ENCODE results near the gene HSD17B7.
"Not testable (repeated sequence)": the region's sequence is repeated elsewhere in the genome, so short reads cannot be mapped to it uniquely, and the experiment has no call there.

The HSD17B7 gene

GRCh38 chr1:162772571-162773154 lies 17.8 kb upstream of the HSD17B7 start:
- ATAC-seq (ENCODE audit: low read depth) (no peak), DNase-seq (ENCODE audit: low spot score) (no peak)
- H3K36me3 ChIP-seq (ENCODE audit: low read depth): no peaks in the 10 kb centered on the region
- no peaks in the 10 kb centered on the region for H3K27me3 ChIP-seq (ENCODE audit: insufficient read depth, poor library complexity, severe bottlenecking)
- no peak overlapping the region for H3K27ac ChIP-seq (ENCODE audit: poor library complexity, severe bottlenecking)
- no peaks in the 10 kb centered on the region for H3K4me1 ChIP-seq (ENCODE audit: insufficient read depth, poor library complexity, severe bottlenecking)
- TF ChIP-seq CTCF (IDR thresholded peaks at IDR 0.05; ENCODE audit: poor library complexity, severe bottlenecking): no peak
- H3K4me3 ChIP-seq (ENCODE audit: severe bottlenecking): no peak overlapping the region
- H3K9me3 ChIP-seq (ENCODE audit: severe bottlenecking): no peaks in the 10 kb centered on the region

- no peaks in the 10 kb centered on the region for H3K36me3 ChIP-seq (ENCODE audit: low read depth)
- no peaks in the 10 kb centered on the region for H3K27me3 ChIP-seq (ENCODE audit: insufficient read depth, poor library complexity, severe bottlenecking)
- H3K4me3 ChIP-seq (ENCODE audit: severe bottlenecking): no peak overlapping the region
- ATAC-seq (ENCODE audit: low read depth): no peak
- DNase-seq (ENCODE audit: low spot score): no peak
- H3K4me1 ChIP-seq (ENCODE audit: insufficient read depth, poor library complexity, severe bottlenecking): no peaks in the 10 kb centered on the region
- no peak for TF ChIP-seq CTCF (IDR thresholded peaks at IDR 0.05; ENCODE audit: poor library complexity, severe bottlenecking)
- no peak overlapping the region for H3K27ac ChIP-seq (ENCODE audit: poor library complexity, severe bottlenecking)
- no peaks in the 10 kb centered on the region for H3K9me3 ChIP-seq (ENCODE audit: severe bottlenecking)
Observed at GRCh38 chr1:162774007-162774406, 16.5 kb upstream of the HSD17B7 start.

GRCh38 chr1:162779043-162779442 lies 11.5 kb upstream of the HSD17B7 start:
- ATAC-seq (ENCODE audit: low read depth) (no peak), DNase-seq (ENCODE audit: low spot score) (no peak)
- Histone ChIP-seq H3K36me3 (ENCODE audit: low read depth) (no peaks in the 10 kb centered on the region), H3K4me1 (ENCODE audit: insufficient read depth, poor library complexity, severe bottlenecking) (no peaks in the 10 kb centered on the region), H3K27me3 (ENCODE audit: insufficient read depth, poor library complexity, severe bottlenecking) (no peaks in the 10 kb centered on the region), H3K27ac (ENCODE audit: poor library complexity, severe bottlenecking) (no peak overlapping the region), H3K9me3 (ENCODE audit: severe bottlenecking) (no peaks in the 10 kb centered on the region), H3K4me3 (ENCODE audit: severe bottlenecking) (no peak overlapping the region)
- no peak for TF ChIP-seq CTCF (IDR thresholded peaks at IDR 0.05; ENCODE audit: poor library complexity, severe bottlenecking)

GRCh38 chr1:162782671-162783070 lies 7.8 kb upstream of the HSD17B7 start:
- H3K27me3 ChIP-seq (ENCODE audit: insufficient read depth, poor library complexity, severe bottlenecking): no peaks in the 10 kb centered on the region
- H3K9me3 ChIP-seq (ENCODE audit: severe bottlenecking): no peaks in the 10 kb centered on the region
- ATAC-seq (ENCODE audit: low read depth) (no peak), DNase-seq (ENCODE audit: low spot score) (no peak)
- no peak overlapping the region for H3K4me3 ChIP-seq (ENCODE audit: severe bottlenecking)
- no peak for TF ChIP-seq CTCF (IDR thresholded peaks at IDR 0.05; ENCODE audit: poor library complexity, severe bottlenecking)
- H3K4me1 ChIP-seq (ENCODE audit: insufficient read depth, poor library complexity, severe bottlenecking): no peaks in the 10 kb centered on the region
- no peaks in the 10 kb centered on the region for H3K36me3 ChIP-seq (ENCODE audit: low read depth)
- H3K27ac ChIP-seq (ENCODE audit: poor library complexity, severe bottlenecking): no peak overlapping the region

GRCh38 chr1:162784926-162785325 lies 5.6 kb upstream of the HSD17B7 start:
- not testable (repeated sequence) for H3K36me3 ChIP-seq (ENCODE audit: low read depth)

GRCh38 chr1:162788783-162789182 lies 1.7 kb upstream of the HSD17B7 start:
- H3K4me3 ChIP-seq (ENCODE audit: severe bottlenecking); H3K36me3 ChIP-seq (ENCODE audit: low read depth); DNase-seq (ENCODE audit: low spot score); H3K27me3 ChIP-seq (ENCODE audit: insufficient read depth, poor library complexity, severe bottlenecking); H3K9me3 ChIP-seq (ENCODE audit: severe bottlenecking); H3K4me1 ChIP-seq (ENCODE audit: insufficient read depth, poor library complexity, severe bottlenecking); ATAC-seq (ENCODE audit: low read depth); H3K27ac ChIP-seq (ENCODE audit: poor library complexity, severe bottlenecking): not testable (repeated sequence)

More at GRCh38 chr1:162784926-162785325, 5.6 kb upstream of the HSD17B7 start:
- not testable (repeated sequence) for ATAC-seq (ENCODE audit: low read depth); H3K4me1 ChIP-seq (ENCODE audit: insufficient read depth, poor library complexity, severe bottlenecking); H3K27me3 ChIP-seq (ENCODE audit: insufficient read depth, poor library complexity, severe bottlenecking); H3K9me3 ChIP-seq (ENCODE audit: severe bottlenecking); DNase-seq (ENCODE audit: low spot score); H3K4me3 ChIP-seq (ENCODE audit: severe bottlenecking); H3K27ac ChIP-seq (ENCODE audit: poor library complexity, severe bottlenecking)

- H3K36me3 ChIP-seq (ENCODE audit: low read depth); H3K27me3 ChIP-seq (ENCODE audit: insufficient read depth, poor library complexity, severe bottlenecking); DNase-seq (ENCODE audit: low spot score); H3K4me1 ChIP-seq (ENCODE audit: insufficient read depth, poor library complexity, severe bottlenecking); H3K9me3 ChIP-seq (ENCODE audit: severe bottlenecking): not testable (repeated sequence)
- peak; percentile 59 for ATAC-seq (ENCODE audit: low read depth)
- peak overlapping the region; percentile 60 for H3K4me3 ChIP-seq (ENCODE audit: severe bottlenecking)
- peak overlapping the region; percentile 59 for H3K27ac ChIP-seq (ENCODE audit: poor library complexity, severe bottlenecking)
Observed at GRCh38 chr1:162790985-162791357, 469 bp downstream of the HSD17B7 start.

- H3K4me3 ChIP-seq (ENCODE audit: severe bottlenecking); H3K4me1 ChIP-seq (ENCODE audit: insufficient read depth, poor library complexity, severe bottlenecking); H3K9me3 ChIP-seq (ENCODE audit: severe bottlenecking); H3K36me3 ChIP-seq (ENCODE audit: low read depth); ATAC-seq (ENCODE audit: low read depth); DNase-seq (ENCODE audit: low spot score); H3K27ac ChIP-seq (ENCODE audit: poor library complexity, severe bottlenecking); H3K27me3 ChIP-seq (ENCODE audit: insufficient read depth, poor library complexity, severe bottlenecking): not testable (repeated sequence)
Observed at GRCh38 chr1:162794284-162794683, 3.8 kb downstream of the HSD17B7 start.
